HG03575 (cell line): ENCODE results near the gene GRK1.
"Not testable (repeated sequence)": the region's sequence is repeated elsewhere in the genome, so short reads cannot be mapped to it uniquely, and the experiment has no call there.

Experiments used
- ATAC-seq: cut with Tn5 transposase; IDR thresholded peaks from one replicate; pipeline ENCODE4 v1.9.1; 2021; ENCODE audit not compliant: unreplicated experiment, insufficient number of reproducible peaks, low FRiP score; ENCODE audit errors: extremely low read depth

GRK1 gene

GRCh38 chr13:113749967-113750366 is 82.9 kb downstream of the GRK1 start:
- no peak for ATAC-seq

GRCh38 chr13:113750554-113751399 is 83.8 kb downstream of the GRK1 start:
- ATAC-seq: no peak

GRCh38 chr13:113751491-113751890 is 84.5 kb downstream of the GRK1 start:
- ATAC-seq: no peak

- ATAC-seq: not testable (repeated sequence)
Measured at GRCh38 chr13:113752211-113752986, 85.4 kb downstream of the GRK1 start.

GRCh38 chr13:113753171-113753570 is 86.2 kb downstream of the GRK1 start:
- no peak for ATAC-seq

GRCh38 chr13:113754242-113754641 is 87.2 kb downstream of the GRK1 start:
- no peak for ATAC-seq

GRCh38 chr13:113754691-113755090 is 87.7 kb downstream of the GRK1 start:
- ATAC-seq: no peak

GRCh38 chr13:113756441-113757097 is 89.5 kb downstream of the GRK1 start:
- no peak for ATAC-seq

- ATAC-seq: no peak
Measured at GRCh38 chr13:113758651-113759524, 91.9 kb downstream of the GRK1 start, which contains the start of gene TMEM255B. Gene TMEM255B (plus strand): TSS chr13:113759226. CDS start chr13:113759270, 44 bp downstream.

GRCh38 chr13:113759525-113760137 is 92.6 kb downstream of the GRK1 start:
- no peak for ATAC-seq

- no peak for ATAC-seq
Measured at GRCh38 chr13:113761136-113761535, 94.1 kb downstream of the GRK1 start.

GRCh38 chr13:113762075-113762474 is 95.1 kb downstream of the GRK1 start:
- no peak for ATAC-seq

- ATAC-seq: no peak
Measured at GRCh38 chr13:113762538-113762937, 95.5 kb downstream of the GRK1 start.

- no peak for ATAC-seq
Measured at GRCh38 chr13:113763254-113763653, 96.2 kb downstream of the GRK1 start.

GRCh38 chr13:113763961-113764792 is 97.2 kb downstream of the GRK1 start:
- ATAC-seq: no peak

- ATAC-seq: no peak
Measured at GRCh38 chr13:113764793-113765563, 98.0 kb downstream of the GRK1 start.

GRCh38 chr13:113765564-113765910 is 98.5 kb downstream of the GRK1 start:
- ATAC-seq: no peak
